ENCODE data around the gene MCC.

- TF ChIP-seq CTCF (IDR thresholded peaks at IDR 0.05; ENCODE audit: insufficient read depth, low read length) (no peak), POLR2AphosphoS5 (IDR thresholded peaks at IDR 0.05; ENCODE audit: low read depth) (no peak)
- TF ChIP-seq, protein P1, sequence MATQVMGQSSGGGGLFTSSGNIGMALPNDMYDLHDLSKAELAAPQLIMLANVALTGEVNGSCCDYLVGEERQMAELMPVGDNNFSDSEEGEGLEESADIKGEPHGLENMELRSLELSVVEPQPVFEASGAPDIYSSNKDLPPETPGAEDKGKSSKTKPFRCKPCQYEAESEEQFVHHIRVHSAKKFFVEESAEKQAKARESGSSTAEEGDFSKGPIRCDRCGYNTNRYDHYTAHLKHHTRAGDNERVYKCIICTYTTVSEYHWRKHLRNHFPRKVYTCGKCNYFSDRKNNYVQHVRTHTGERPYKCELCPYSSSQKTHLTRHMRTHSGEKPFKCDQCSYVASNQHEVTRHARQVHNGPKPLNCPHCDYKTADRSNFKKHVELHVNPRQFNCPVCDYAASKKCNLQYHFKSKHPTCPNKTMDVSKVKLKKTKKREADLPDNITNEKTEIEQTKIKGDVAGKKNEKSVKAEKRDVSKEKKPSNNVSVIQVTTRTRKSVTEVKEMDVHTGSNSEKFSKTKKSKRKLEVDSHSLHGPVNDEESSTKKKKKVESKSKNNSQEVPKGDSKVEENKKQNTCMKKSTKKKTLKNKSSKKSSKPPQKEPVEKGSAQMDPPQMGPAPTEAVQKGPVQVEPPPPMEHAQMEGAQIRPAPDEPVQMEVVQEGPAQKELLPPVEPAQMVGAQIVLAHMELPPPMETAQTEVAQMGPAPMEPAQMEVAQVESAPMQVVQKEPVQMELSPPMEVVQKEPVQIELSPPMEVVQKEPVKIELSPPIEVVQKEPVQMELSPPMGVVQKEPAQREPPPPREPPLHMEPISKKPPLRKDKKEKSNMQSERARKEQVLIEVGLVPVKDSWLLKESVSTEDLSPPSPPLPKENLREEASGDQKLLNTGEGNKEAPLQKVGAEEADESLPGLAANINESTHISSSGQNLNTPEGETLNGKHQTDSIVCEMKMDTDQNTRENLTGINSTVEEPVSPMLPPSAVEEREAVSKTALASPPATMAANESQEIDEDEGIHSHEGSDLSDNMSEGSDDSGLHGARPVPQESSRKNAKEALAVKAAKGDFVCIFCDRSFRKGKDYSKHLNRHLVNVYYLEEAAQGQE (IDR thresholded peaks at IDR 0.05; ENCODE audit: insufficient replicate concordance, low read depth): no peak
Measured at GRCh38 chr5:113519412-113519811, 31.2 kb upstream of the MCC start.
